ENCODE data around the gene TTLL3.

- TF ChIP-seq, protein P1, sequence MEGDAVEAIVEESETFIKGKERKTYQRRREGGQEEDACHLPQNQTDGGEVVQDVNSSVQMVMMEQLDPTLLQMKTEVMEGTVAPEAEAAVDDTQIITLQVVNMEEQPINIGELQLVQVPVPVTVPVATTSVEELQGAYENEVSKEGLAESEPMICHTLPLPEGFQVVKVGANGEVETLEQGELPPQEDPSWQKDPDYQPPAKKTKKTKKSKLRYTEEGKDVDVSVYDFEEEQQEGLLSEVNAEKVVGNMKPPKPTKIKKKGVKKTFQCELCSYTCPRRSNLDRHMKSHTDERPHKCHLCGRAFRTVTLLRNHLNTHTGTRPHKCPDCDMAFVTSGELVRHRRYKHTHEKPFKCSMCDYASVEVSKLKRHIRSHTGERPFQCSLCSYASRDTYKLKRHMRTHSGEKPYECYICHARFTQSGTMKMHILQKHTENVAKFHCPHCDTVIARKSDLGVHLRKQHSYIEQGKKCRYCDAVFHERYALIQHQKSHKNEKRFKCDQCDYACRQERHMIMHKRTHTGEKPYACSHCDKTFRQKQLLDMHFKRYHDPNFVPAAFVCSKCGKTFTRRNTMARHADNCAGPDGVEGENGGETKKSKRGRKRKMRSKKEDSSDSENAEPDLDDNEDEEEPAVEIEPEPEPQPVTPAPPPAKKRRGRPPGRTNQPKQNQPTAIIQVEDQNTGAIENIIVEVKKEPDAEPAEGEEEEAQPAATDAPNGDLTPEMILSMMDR (IDR thresholded peaks at IDR 0.05; ENCODE audit: poor library complexity, severe bottlenecking): peak; percentile 20
- TF ChIP-seq TAF1 (IDR thresholded peaks at IDR 0.05; ENCODE audit: low read depth) (no peak), SMC3 (conservative IDR thresholded peaks at IDR 0.05; ENCODE audit: poor library complexity) (no peak), EZH2 (IDR thresholded peaks at IDR 0.05; ENCODE audit: borderline replicate concordance, insufficient read depth, low read length, poor library complexity, severe bottlenecking) (no peak), EP300 (conservative IDR thresholded peaks at IDR 0.05; ENCODE audit: poor library complexity, severe bottlenecking) (no peak), POLR2AphosphoS5 (IDR thresholded peaks at IDR 0.05) (no peak)
Measured at GRCh38 chr3:9800529-9800928, 9.5 kb upstream of the TTLL3 start.
